Measurements from ENCODE around the gene TBC1D9B. TPM values are rescaled to one million over a fixed set of nuclear protein-coding genes. Genes with fewer than 3 reads are reported as not detected.

Gene TBC1D9B
- total RNA-seq, 1 experiment from 2014 or later = 70.9 TPM

GRCh38 chr5:179812135-179812825 is 95.4 kb downstream of the TBC1D9B start:
- Mint-ChIP-seq H3K27me3 (ENCODE audit: low read depth) (peaks cover 12% of the 10 kb centered on the region), H3K27ac (no peak overlapping the region), H3K4me3 (no peak overlapping the region), H3K4me1 (peaks cover 22% of the 10 kb centered on the region), H3K36me3 (peaks cover 14% of the 10 kb centered on the region), H3K9me3 (no peaks in the 10 kb centered on the region)
- ATAC-seq (no peak), DNase-seq (ENCODE audit: low spot score) (no peak)
- no peak for TF ChIP-seq CREB1 (CRISPR knock-in tag; IDR thresholded peaks at IDR 0.05)
- TF ChIP-seq, protein P1, sequence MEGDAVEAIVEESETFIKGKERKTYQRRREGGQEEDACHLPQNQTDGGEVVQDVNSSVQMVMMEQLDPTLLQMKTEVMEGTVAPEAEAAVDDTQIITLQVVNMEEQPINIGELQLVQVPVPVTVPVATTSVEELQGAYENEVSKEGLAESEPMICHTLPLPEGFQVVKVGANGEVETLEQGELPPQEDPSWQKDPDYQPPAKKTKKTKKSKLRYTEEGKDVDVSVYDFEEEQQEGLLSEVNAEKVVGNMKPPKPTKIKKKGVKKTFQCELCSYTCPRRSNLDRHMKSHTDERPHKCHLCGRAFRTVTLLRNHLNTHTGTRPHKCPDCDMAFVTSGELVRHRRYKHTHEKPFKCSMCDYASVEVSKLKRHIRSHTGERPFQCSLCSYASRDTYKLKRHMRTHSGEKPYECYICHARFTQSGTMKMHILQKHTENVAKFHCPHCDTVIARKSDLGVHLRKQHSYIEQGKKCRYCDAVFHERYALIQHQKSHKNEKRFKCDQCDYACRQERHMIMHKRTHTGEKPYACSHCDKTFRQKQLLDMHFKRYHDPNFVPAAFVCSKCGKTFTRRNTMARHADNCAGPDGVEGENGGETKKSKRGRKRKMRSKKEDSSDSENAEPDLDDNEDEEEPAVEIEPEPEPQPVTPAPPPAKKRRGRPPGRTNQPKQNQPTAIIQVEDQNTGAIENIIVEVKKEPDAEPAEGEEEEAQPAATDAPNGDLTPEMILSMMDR (IDR thresholded peaks at IDR 0.05) = no peak
- no peak for TF ChIP-seq ESRRA (CRISPR knock-in tag; IDR thresholded peaks at IDR 0.05; ENCODE audit: borderline replicate concordance)
- TF ChIP-seq, protein P2, sequence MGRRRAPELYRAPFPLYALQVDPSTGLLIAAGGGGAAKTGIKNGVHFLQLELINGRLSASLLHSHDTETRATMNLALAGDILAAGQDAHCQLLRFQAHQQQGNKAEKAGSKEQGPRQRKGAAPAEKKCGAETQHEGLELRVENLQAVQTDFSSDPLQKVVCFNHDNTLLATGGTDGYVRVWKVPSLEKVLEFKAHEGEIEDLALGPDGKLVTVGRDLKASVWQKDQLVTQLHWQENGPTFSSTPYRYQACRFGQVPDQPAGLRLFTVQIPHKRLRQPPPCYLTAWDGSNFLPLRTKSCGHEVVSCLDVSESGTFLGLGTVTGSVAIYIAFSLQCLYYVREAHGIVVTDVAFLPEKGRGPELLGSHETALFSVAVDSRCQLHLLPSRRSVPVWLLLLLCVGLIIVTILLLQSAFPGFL (CRISPR knock-in tag; IDR thresholded peaks at IDR 0.05; ENCODE audit: borderline replicate concordance) = no peak
- no peak for TF ChIP-seq KAT7 (CRISPR knock-in tag; IDR thresholded peaks at IDR 0.05; ENCODE audit: borderline replicate concordance)
- no peak for TF ChIP-seq FOXJ3 (CRISPR knock-in tag; IDR thresholded peaks at IDR 0.05; ENCODE audit: borderline replicate concordance)
- no peak for TF ChIP-seq ZNF232 (CRISPR knock-in tag; IDR thresholded peaks at IDR 0.05)
- TF ChIP-seq E2F5 (CRISPR knock-in tag; IDR thresholded peaks at IDR 0.05) = no peak
- POLR2A ChIA-PET = no interaction called here
- CTCF ChIA-PET = no interaction called here

Other genes with a start within 250 kb of the TBC1D9B start
- gene CBY3, start 226.9 kb downstream of the TBC1D9B start, total RNA-seq (2021) = 0.25 to 0.37 TPM (median 0.25 TPM) in 3 replicates
- 493 to 611 TPM (median 500 TPM) in 3 replicates for gene CANX, start 208.9 kb downstream of the TBC1D9B start, total RNA-seq (2021)
- gene MAML1, start 175.1 kb downstream of the TBC1D9B start, total RNA-seq (2021) = 40.5 to 42.2 TPM (median 42.2 TPM) in 3 replicates
- 2.6 to 4.5 TPM (median 3.0 TPM) in 3 replicates for gene LTC4S, start 113.9 kb downstream of the TBC1D9B start, total RNA-seq (2021)
- 127 to 151 TPM (median 135 TPM) in 3 replicates for gene MGAT4B, start 101.0 kb downstream of the TBC1D9B start, total RNA-seq (2021)
- gene SQSTM1, start 87.0 kb downstream of the TBC1D9B start, total RNA-seq (2021) = 78.5 to 95.2 TPM (median 86.5 TPM) in 3 replicates
- 35.2 to 42.0 TPM (median 36.7 TPM) in 3 replicates for gene MRNIP, start 49.1 kb downstream of the TBC1D9B start, total RNA-seq (2021)
- gene RNF130, start 163.9 kb upstream of the TBC1D9B start, total RNA-seq (2021) = 56.2 to 61.0 TPM (median 58.5 TPM) in 3 replicates